Hematopoietic multipotent progenitor cell treated with erythropoietin and hydrocortisone succinate and interleukin-3 and kit ligand, for 4 days (in vitro differentiated cells): ENCODE data around the gene KRT73.

ENCODE experiments used
- DNase-seq: peaks from one replicate; pipeline ENCODE4 v3.0.0-alpha.2; 2015

The KRT73 gene

DNA sequence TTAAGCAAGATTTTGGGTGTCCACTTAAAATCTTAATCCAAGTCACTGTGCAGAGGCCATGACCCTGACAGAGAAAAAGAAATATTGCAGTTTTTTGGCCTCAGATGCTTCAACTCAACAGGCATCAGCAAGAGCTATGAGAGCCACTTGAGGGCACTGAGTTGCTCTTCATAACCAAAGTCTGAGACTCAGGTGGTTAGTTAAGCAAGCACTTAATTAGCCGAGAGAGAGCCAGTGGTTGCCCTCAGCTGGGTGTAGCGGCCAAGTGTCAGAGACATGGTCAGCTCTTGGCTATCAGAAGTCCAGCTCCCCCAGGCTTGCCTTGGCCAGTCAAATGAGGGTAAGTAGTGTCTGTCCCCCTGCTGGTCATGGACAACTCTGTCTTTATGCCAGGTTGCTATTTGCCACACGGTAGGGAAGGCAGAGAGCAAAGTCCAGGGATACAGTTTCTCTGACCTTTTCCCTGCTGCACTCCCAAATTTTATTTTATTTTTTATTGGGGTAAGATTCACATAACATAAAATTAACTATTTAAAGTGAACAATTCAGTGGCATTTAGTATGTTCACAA lies 56.4 kb downstream of the KRT73 start:
- DNase-seq, result peak; percentile 24

DNA sequence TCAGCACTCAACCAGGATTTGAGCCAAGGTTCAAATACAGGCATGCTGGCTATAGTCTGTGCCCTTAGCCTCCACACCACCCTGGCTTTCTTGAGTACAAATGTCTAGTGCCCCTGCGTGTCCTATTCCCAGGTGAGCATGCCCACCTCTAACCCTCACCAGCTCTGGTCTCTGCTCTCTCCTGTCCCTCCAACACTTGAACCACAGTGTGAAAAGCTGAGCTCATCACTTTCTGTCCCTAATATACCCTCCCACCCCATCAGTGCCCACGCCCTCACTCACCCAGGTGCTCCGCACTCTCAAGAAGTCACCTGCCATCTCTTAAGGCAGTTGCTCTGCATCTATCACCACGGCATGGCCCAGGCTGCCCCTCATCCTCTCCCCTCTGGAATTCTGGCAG lies 58.4 kb downstream of the KRT73 start:
- no peak for DNase-seq

DNA sequence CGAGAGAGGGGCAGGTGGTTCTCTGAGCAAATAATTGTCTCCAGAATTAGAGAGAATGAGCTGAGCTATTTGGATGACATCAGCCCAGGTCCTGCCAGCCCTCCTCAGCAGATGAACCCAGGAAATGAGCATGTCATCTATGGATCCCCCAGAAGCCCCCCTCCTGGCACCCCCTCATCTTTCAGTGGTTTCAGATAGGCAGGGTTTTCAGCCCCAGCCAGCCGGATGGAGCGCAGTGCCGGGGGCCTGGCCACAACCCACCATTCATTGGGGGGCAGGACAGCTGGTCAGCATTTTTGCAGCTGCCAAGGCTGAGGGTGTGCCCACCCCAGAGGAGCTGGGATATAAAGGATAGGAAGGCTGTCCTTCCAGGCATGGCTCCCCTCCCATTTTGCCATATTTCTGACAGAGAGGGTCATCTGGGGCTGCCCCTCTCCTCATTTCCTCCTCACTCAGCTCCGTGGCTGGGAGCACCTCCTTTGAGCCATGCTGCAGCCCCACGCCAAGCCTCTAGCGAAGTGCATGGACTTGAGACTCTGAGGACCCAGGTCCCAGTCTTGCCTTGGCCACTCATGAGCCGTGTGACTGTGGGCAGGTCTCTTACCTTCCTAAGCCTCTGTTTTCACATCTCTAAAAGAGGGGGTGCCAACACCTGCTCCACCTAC lies 59.4 kb downstream of the KRT73 start:
- no peak for DNase-seq
